GM23338 (cell line): ENCODE data around the gene ZNF816.

Source experiments
- CTCF ChIP-seq, 2 experiments: fragments of 200-600 bp in 1 of 2; sonication (generic) in 1 of 2; conservative IDR thresholded peaks; 2 replicates each; pipeline versions ENCODE4 v1.5.1 to v1.6.1; 2016 to 2017; ENCODE audit warnings: antibody characterized with exemption in 2 of 2, low read depth in 2 of 2, mild to moderate bottlenecking in 2 of 2, moderate library complexity in 1 of 2
- ETS1 ChIP-seq: IDR thresholded peaks from 2 replicates; pipeline ENCODE4 v1.6.1; 2016; ENCODE audit warnings: antibody characterized with exemption
- EZH2 ChIP-seq: fragments of 200-600 bp; sonication (generic); IDR thresholded peaks from one replicate; pipeline ENCODE4 v1.8.0; 2017; ENCODE audit warnings: antibody characterized with exemption, mild to moderate bottlenecking, low read depth; ENCODE audit not compliant: unreplicated experiment
- JUNB ChIP-seq: IDR thresholded peaks from one replicate; pipeline ENCODE4 v1.6.1; 2016; ENCODE audit warnings: antibody characterized with exemption; ENCODE audit not compliant: unreplicated experiment
- NANOG ChIP-seq: IDR thresholded peaks from 2 replicates; pipeline ENCODE4 v1.6.1; 2016; ENCODE audit warnings: antibody characterized with exemption, borderline replicate concordance
- ZNF462 ChIP-seq: fragments of 250-450 bp; sonication (Bioruptor Pico); IDR thresholded peaks from 2 replicates; pipeline ENCODE4 v1.5.0; 2020; ENCODE audit warnings: mild to moderate bottlenecking, moderate library complexity

- TF ChIP-seq CTCF (conservative IDR thresholded peaks at IDR 0.05; ENCODE audit: low read depth in 2 of 2) (no peak), ETS1 (no peak), JUNB (no peak), EZH2 (no peak), NANOG (no peak), ZNF462 (CRISPR knock-in tag) (no peak)
Observed at GRCh38 chr19:52945652-52946321, 16.9 kb downstream of the ZNF816 start.
